Heart right ventricle (tissue), 16 donors: Measurements from ENCODE around the gene FCHO1. TPM values are rescaled to one million over a fixed set of nuclear protein-coding genes. Genes with fewer than 3 reads are reported as not detected.
A peak's percentile ranks its signal among the peaks of the same experiment; 100 is the strongest.

Experiments used
- ATAC-seq, 8 donors: fragments of 200-7000 bp; cut with Tn5 transposase; one replicate each; pipeline ENCODE4 v1.9.1; 2020; ENCODE audit warnings: mild to moderate bottlenecking in 8 of 8, moderate library complexity in 8 of 8, moderate number of reproducible peaks in 1 of 8
- DNase-seq, 2 donors: peaks; one replicate each; pipeline ENCODE4 v3.0.0-alpha.2; 2020
- H3K27ac ChIP-seq, 10 donors: fragments of 200-600 bp; sonication (generic) in 2 of 10; one replicate each; pipeline versions ENCODE4 v1.5.0 to v1.8.0; 2020 to 2022; ENCODE audit warnings: mild to moderate bottlenecking in 3 of 10
- H3K27me3 ChIP-seq, 7 donors: fragments of 200-600 bp; one replicate each; pipeline ENCODE4 v1.8.0; 2021 to 2022; ENCODE audit warnings: mild to moderate bottlenecking in 2 of 7
- H3K36me3 ChIP-seq, 9 donors: fragments of 200-600 bp; sonication (generic) in 1 of 9; one replicate each; pipeline versions ENCODE4 v1.5.0 to v1.8.0; 2020 to 2022; ENCODE audit warnings: mild to moderate bottlenecking in 2 of 9
- H3K4me1 ChIP-seq, 9 donors: fragments of 200-600 bp; sonication (generic) in 1 of 9; one replicate each; pipeline versions ENCODE4 v1.5.0 to v1.8.0; 2020 to 2022; ENCODE audit warnings: mild to moderate bottlenecking in 4 of 9
- H3K4me3 ChIP-seq, 10 donors: fragments of 200-600 bp; sonication (generic) in 2 of 10; one replicate each; pipeline versions ENCODE4 v1.5.0 to v1.8.0; 2020 to 2022; ENCODE audit warnings: mild to moderate bottlenecking in 7 of 10, moderate library complexity in 2 of 10
- H3K9me3 ChIP-seq, 11 donors: fragments of 200-600 bp in 10 of 11; sonication (generic) in 2 of 11; one replicate each; pipeline versions ENCODE4 v1.5.0 to v1.8.0; 2013 to 2022; ENCODE audit warnings: mild to moderate bottlenecking in 2 of 11, control low read depth in 1 of 11, moderate library complexity in 1 of 11
- CTCF ChIP-seq, 9 donors: fragments of 200-600 bp; sonication (generic) in 2 of 9; IDR thresholded peaks; one replicate each; pipeline versions ENCODE4 v1.5.0 to v1.8.0; 2021 to 2022; ENCODE audit warnings: antibody characterized with exemption in 9 of 9, mild to moderate bottlenecking in 5 of 9, moderate library complexity in 1 of 9
- WGBS, 2 donors: extraction: QIAGEN DNeasy Blood & Tissue Kit; methylation state at CpG; one replicate each; pipeline ENCODE4 v1.1.7; 2013; ENCODE audit warnings: inconsistent platforms in 1 of 2; 5-methylcytosine and 5-hydroxymethylcytosine counted together
- intact Hi-C, 10 donors: fragments of 100-400 bp; cut with DNase I; formaldehyde crosslinking; loops; one replicate each; pipeline versions ENCODE4 v1.11.1 to v1.14.2; 2022
- polyA plus RNA-seq, 2 donors: library from polyadenylated mRNA; stranded (reverse); fragments of 200-250 nt; gene quantifications; one replicate each; pipeline ENCODE4 v1.2.3, GENCODE V29; 2013
- total RNA-seq, 10 donors: library from RNA; stranded (reverse); fragmentation: NEBNext Ultra II Directional in 3 of 10; extraction: Animal tissue kit (Norgen Biotek cat#: 25700) in 3 of 10; gene quantifications; one replicate each; pipeline versions ENCODE4 v1.2.1 to v1.2.4, GENCODE V29; 2021 to 2023
- donor health status: Arrhythmogenic right ventricular cardiomyopathy.
- donor health status: ischemic (EF 13 %, LVEDD 7.1; RV severe dilation, severe dysfunction).
- donor health status: healthy with polysubstance abuse.
- donor health status: DM: no; HTN: yes; CAD: no.
- donor health status: DM: no; HTN: no; CAD: no.
- donor health status: ischemic (EF 25% LVEDD 6.9; RV normal size, moderate dysfunction).
- donor health status: ischemic (EF 25% LVEDD 5.7; RV mildly dilated, moderate dysfunction).
- donor health status: healthy.
- donor health status: DM: yes; HTN: yes; CAD: no.
- donor health status: Ischemic cardiomyopathy.
- donor health status: ischemic (EF 35%, LVEDD 5.7; RV mildly dilated, moderate dysfunction).
- donor health status: nonischemic (EF 11% LVEDD 7.7; RV severe dilation, severe dysfunction).
- donor health status: DM: yes; HTN: yes; CAD: no.
- donor health status: PGD.
- donor health status: ischemic (EF 29% LVEDD 5.4; RV normal size, mild dysfunction).
- donor health status: nonischemic (EF 23%, LVEDD 6.1; RV moderate dilation, normal function).

Gene FCHO1
- total and polyA plus RNA-seq, 12 donors, result 0.21 to 2.6 (median 0.73) TPM

- Histone ChIP-seq H3K4me3 (no peak overlapping the region), H3K36me3 (no peaks in the 10 kb centered on the region), H3K4me1 (peaks cover 0 to 29% (median 0%) of the 10 kb centered on the region in 9 donors), H3K27me3 (peaks cover 0 to 8% (median 0%) of the 10 kb centered on the region in 7 donors), H3K9me3 (no peaks in the 10 kb centered on the region), H3K27ac (no peak overlapping the region)
- intact Hi-C loops, result no loop called here
- DNase-seq, result peak in 1 of 2 donors; percentile 40
- 36 to 45% methylated on average over 12 of the region's 12 CpGs for WGBS, 2 donors
- TF ChIP-seq CTCF (IDR thresholded peaks at IDR 0.05), result no peak
- ATAC-seq, result peak in 4 of 8 donors; percentile 27 to 62 (median 33)
Observed at GRCh38 chr19:17755977-17756670, 4.8 kb downstream of the FCHO1 start.

GRCh38 chr19:17757125-17757524, 5.8 kb downstream of the FCHO1 start:
- H3K4me3 ChIP-seq, result no peak overlapping the region
- WGBS, 2 donors, result 24 to 29% methylated on average over 9 of the region's 9 CpGs
- no peak overlapping the region for H3K27ac ChIP-seq
- peaks cover 0 to 13% (median 0%) of the 10 kb centered on the region in 7 donors for H3K27me3 ChIP-seq
- no peaks in the 10 kb centered on the region for H3K36me3 ChIP-seq
- no peak for TF ChIP-seq CTCF (IDR thresholded peaks at IDR 0.05)
- ATAC-seq (peak; percentile 67 to 96 (median 88)), DNase-seq (peak; percentile 61 to 76)
- intact Hi-C loops, result no loop called here
- H3K9me3 ChIP-seq, result no peaks in the 10 kb centered on the region
- peaks cover 0 to 19% (median 0%) of the 10 kb centered on the region in 9 donors for H3K4me1 ChIP-seq

- Histone ChIP-seq H3K27ac (no peak overlapping the region), H3K4me1 (peaks cover 0 to 18% (median 0%) of the 10 kb centered on the region in 9 donors), H3K9me3 (no peaks in the 10 kb centered on the region), H3K27me3 (peaks cover 0 to 13% (median 0%) of the 10 kb centered on the region in 7 donors), H3K4me3 (no peak overlapping the region), H3K36me3 (no peaks in the 10 kb centered on the region)
- TF ChIP-seq CTCF (IDR thresholded peaks at IDR 0.05), result no peak
- 60 to 62% methylated on average over 5 of the region's 5 CpGs for WGBS, 2 donors
- no peak for DNase-seq
- ATAC-seq, result no peak
- intact Hi-C loops, result no loop called here
Observed at GRCh38 chr19:17758515-17758914, 7.2 kb downstream of the FCHO1 start.

- intact Hi-C loops, result loop anchor here in 4 of 10 donors (5.0 to 10.0 kb wide), 3 partner anchors 54 to 306 kb away; no protein-coding TSS in a partner anchor
- 84% methylated on average over 4 of the region's 4 CpGs for WGBS, 2 donors
Observed at GRCh38 chr19:17761148-17761547, 9.9 kb downstream of the FCHO1 start.

More at GRCh38 chr19:17761148-17761547, 9.9 kb downstream of the FCHO1 start:
- Histone ChIP-seq H3K4me3 (no peak overlapping the region), H3K27ac (no peak overlapping the region), H3K4me1 (peaks cover 0 to 4% (median 0%) of the 10 kb centered on the region in 9 donors), H3K9me3 (no peaks in the 10 kb centered on the region), H3K36me3 (peaks cover 0 to 5% (median 0%) of the 10 kb centered on the region in 9 donors), H3K27me3 (peaks cover 0 to 10% (median 0%) of the 10 kb centered on the region in 7 donors)
- TF ChIP-seq CTCF (IDR thresholded peaks at IDR 0.05), result no peak
- DNase-seq (no peak), ATAC-seq (no peak)
